Measurements from ENCODE around the gene SIN3A. TPM values are rescaled to one million over a fixed set of nuclear protein-coding genes. Genes with fewer than 3 reads are reported as not detected.
"Not testable (repeated sequence)": the region's sequence is repeated elsewhere in the genome, so short reads cannot be mapped to it uniquely, and the experiment has no call there.

Gene SIN3A
- total RNA-seq, 1 experiment from 2014 or later, result 107 TPM

- in situ Hi-C loops (cut with HindIII; ENCODE audit: low pct_unique_long_range_greater_than_20kb, low sequenced_read_pairs) (no loop called here), intact Hi-C loops (cut with micrococcal nuclease; ENCODE audit: unreplicated experiment) (no loop called here)
- CTCF ChIA-PET, result no interaction called here
- Histone ChIP-seq H3K36me3 (ENCODE audit: control insufficient read depth, insufficient read depth, low read length) (peaks cover 34% of the 10 kb centered on the region), H3K27ac (ENCODE audit: low read length) (no peak overlapping the region), H3K9me3 (ENCODE audit: control insufficient read depth, insufficient read depth, low read depth, low read length) (no peaks in the 10 kb centered on the region), H3K4me3 (ENCODE audit: low read depth in 2 of 2, low read length in 2 of 2) (no peak overlapping the region), H3K4me1 (ENCODE audit: control insufficient read depth, insufficient read depth, low read length) (no peaks in the 10 kb centered on the region), H3K27me3 (ENCODE audit: control insufficient read depth, insufficient read depth, low read length) (no peaks in the 10 kb centered on the region)
- TF ChIP-seq TCF7L2 (IDR thresholded peaks at IDR 0.05; ENCODE audit: low read depth, low read length) (no peak), SIN3A (IDR thresholded peaks at IDR 0.05; ENCODE audit: borderline replicate concordance, insufficient read depth, low read depth, low read length) (no peak), POLR2AphosphoS5 (IDR thresholded peaks at IDR 0.05; ENCODE audit: low read depth, low read length) (no peak), REST (IDR thresholded peaks at IDR 0.05; ENCODE audit: insufficient read depth in 1 of 2, low read depth in 2 of 2, low read length in 1 of 2) (no peak), CTCF (IDR thresholded peaks at IDR 0.05) (no peak)
- BruUV-seq (replicated peaks), result no TSS peak
- ATAC-seq (no peak), DNase-seq (ENCODE audit: low read depth, low spot score) (no peak)
- POLR2A ChIA-PET, result no interaction called here
These were observed 61.6 kb downstream of the SIN3A start for GRCh38 chr15:75389791-75390382.

GRCh38 chr15:75383986-75384385 is 67.5 kb downstream of the SIN3A start:
- POLR2A ChIA-PET; ATAC-seq; H3K9me3 ChIP-seq (ENCODE audit: control insufficient read depth, insufficient read depth, low read depth, low read length); CTCF ChIA-PET; H3K27me3 ChIP-seq (ENCODE audit: control insufficient read depth, insufficient read depth, low read length); H3K4me3 ChIP-seq (ENCODE audit: low read depth in 2 of 2, low read length in 2 of 2); intact Hi-C loops (cut with micrococcal nuclease; ENCODE audit: unreplicated experiment); DNase-seq (ENCODE audit: low read depth, low spot score); H3K27ac ChIP-seq (ENCODE audit: low read length); in situ Hi-C loops (cut with HindIII; ENCODE audit: low pct_unique_long_range_greater_than_20kb, low sequenced_read_pairs); BruUV-seq (replicated peaks); H3K4me1 ChIP-seq (ENCODE audit: control insufficient read depth, insufficient read depth, low read length): not testable (repeated sequence)
- peaks cover 40% of the 10 kb centered on the region for H3K36me3 ChIP-seq (ENCODE audit: control insufficient read depth, insufficient read depth, low read length)

- TF ChIP-seq SIN3A (IDR thresholded peaks at IDR 0.05; ENCODE audit: borderline replicate concordance, insufficient read depth, low read depth, low read length) (no peak), TCF7L2 (IDR thresholded peaks at IDR 0.05; ENCODE audit: low read depth, low read length) (no peak), POLR2AphosphoS5 (IDR thresholded peaks at IDR 0.05; ENCODE audit: low read depth, low read length) (no peak), CTCF (IDR thresholded peaks at IDR 0.05) (no peak), REST (IDR thresholded peaks at IDR 0.05; ENCODE audit: insufficient read depth in 1 of 2, low read depth in 2 of 2, low read length in 1 of 2) (no peak)
- DNase-seq (ENCODE audit: low read depth, low spot score), result no peak
- in situ Hi-C loops (cut with HindIII; ENCODE audit: low pct_unique_long_range_greater_than_20kb, low sequenced_read_pairs) (no loop called here), intact Hi-C loops (cut with micrococcal nuclease; ENCODE audit: unreplicated experiment) (no loop called here)
- ChIA-PET POLR2A (no interaction called here), CTCF (no interaction called here)
- ATAC-seq, result no peak
- Histone ChIP-seq H3K36me3 (ENCODE audit: control insufficient read depth, insufficient read depth, low read length) (peaks cover 44% of the 10 kb centered on the region), H3K4me1 (ENCODE audit: control insufficient read depth, insufficient read depth, low read length) (no peaks in the 10 kb centered on the region), H3K9me3 (ENCODE audit: control insufficient read depth, insufficient read depth, low read depth, low read length) (no peaks in the 10 kb centered on the region), H3K27ac (ENCODE audit: low read length) (no peak overlapping the region), H3K27me3 (ENCODE audit: control insufficient read depth, insufficient read depth, low read length) (no peaks in the 10 kb centered on the region), H3K4me3 (ENCODE audit: low read depth in 2 of 2, low read length in 2 of 2) (no peak overlapping the region)
- no TSS peak for BruUV-seq (replicated peaks)
These were observed 70.7 kb downstream of the SIN3A start for GRCh38 chr15:75380773-75381172.

Measured in Panc1 (cell line).